ENCODE results near the gene CSPG4. TPM values are rescaled to one million over a fixed set of nuclear protein-coding genes. Genes with fewer than 3 reads are reported as not detected.

Gene CSPG4
- total RNA-seq, 4 donors from 2014 or later: 29.9 to 144 (median 49.7) TPM

DNA sequence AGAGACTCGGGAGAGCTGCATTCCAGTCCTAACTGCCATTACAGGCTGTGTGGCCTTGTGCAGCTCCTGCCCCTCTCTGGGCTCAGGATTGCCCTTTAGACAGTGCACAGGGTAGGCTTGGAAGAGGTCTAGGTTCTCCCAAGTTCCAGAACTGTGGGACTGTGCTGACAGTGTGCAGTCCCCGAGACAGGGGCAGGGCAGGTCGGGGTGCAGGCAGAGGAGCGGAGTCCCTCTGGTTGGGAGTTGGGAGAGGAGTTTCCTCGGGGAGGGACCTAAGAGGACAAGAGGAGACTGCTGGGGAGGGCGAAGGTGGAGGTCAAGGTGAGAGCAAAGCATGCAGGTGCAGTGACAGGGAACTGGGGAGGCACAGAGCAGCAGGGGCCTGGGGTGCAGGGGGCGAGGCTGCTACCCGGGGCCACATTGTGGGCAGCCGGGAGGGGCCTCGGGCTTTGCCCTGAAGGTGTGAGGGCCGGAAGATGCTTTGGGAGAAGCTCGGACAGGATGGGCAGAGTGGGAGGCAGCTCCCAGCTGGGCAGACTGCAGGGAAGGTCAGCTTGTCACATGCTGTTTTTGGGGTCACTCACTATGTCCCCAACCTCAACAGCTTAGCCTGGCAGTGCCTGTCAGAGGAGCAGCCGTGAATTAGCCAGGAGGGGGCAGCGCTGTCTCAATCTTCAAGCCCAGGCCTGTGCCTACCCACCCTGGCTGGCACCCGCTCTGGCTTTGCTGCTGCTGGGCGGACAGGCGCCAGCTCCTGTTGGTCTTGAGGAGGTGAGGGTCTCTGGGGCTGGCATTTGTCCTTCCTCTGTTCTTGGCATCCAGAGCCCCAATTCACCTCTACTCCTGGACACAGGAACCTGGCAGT lies 15.4 kb upstream of the CSPG4 start:
- no peak for DNase-seq (ENCODE audit: low spot score)
- TF ChIP-seq, protein P1, sequence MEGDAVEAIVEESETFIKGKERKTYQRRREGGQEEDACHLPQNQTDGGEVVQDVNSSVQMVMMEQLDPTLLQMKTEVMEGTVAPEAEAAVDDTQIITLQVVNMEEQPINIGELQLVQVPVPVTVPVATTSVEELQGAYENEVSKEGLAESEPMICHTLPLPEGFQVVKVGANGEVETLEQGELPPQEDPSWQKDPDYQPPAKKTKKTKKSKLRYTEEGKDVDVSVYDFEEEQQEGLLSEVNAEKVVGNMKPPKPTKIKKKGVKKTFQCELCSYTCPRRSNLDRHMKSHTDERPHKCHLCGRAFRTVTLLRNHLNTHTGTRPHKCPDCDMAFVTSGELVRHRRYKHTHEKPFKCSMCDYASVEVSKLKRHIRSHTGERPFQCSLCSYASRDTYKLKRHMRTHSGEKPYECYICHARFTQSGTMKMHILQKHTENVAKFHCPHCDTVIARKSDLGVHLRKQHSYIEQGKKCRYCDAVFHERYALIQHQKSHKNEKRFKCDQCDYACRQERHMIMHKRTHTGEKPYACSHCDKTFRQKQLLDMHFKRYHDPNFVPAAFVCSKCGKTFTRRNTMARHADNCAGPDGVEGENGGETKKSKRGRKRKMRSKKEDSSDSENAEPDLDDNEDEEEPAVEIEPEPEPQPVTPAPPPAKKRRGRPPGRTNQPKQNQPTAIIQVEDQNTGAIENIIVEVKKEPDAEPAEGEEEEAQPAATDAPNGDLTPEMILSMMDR (IDR thresholded peaks at IDR 0.05): no peak
- ATAC-seq (ENCODE audit: low FRiP score): no peak

DNA sequence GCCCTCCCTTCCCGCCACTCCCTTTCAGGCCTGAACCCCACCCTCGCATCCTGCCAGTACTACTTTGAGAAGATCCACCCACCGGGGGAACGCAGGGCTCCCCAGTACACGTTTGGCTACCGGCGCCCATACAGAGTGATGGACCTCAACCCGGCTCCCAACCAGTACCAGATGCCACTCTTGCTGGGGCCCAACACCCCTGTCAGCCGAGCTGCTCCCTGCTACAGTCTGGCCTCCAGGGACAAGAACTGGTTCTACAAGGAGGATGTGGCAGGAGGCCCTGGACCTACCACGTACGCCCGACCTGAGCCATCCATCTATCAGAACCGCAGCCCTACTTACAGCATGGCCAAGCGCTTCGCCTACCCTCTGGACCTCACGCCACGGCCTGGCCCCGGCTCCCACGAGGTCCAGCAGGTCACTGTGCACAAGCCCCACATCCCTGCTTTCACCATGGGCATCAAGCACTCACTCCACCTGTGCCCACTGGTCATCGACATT lies 14.4 kb upstream of the CSPG4 start:
- no peak for DNase-seq (ENCODE audit: low spot score)
- ATAC-seq (ENCODE audit: low FRiP score): no peak
- TF ChIP-seq, protein P1 (IDR thresholded peaks at IDR 0.05): no peak

DNA sequence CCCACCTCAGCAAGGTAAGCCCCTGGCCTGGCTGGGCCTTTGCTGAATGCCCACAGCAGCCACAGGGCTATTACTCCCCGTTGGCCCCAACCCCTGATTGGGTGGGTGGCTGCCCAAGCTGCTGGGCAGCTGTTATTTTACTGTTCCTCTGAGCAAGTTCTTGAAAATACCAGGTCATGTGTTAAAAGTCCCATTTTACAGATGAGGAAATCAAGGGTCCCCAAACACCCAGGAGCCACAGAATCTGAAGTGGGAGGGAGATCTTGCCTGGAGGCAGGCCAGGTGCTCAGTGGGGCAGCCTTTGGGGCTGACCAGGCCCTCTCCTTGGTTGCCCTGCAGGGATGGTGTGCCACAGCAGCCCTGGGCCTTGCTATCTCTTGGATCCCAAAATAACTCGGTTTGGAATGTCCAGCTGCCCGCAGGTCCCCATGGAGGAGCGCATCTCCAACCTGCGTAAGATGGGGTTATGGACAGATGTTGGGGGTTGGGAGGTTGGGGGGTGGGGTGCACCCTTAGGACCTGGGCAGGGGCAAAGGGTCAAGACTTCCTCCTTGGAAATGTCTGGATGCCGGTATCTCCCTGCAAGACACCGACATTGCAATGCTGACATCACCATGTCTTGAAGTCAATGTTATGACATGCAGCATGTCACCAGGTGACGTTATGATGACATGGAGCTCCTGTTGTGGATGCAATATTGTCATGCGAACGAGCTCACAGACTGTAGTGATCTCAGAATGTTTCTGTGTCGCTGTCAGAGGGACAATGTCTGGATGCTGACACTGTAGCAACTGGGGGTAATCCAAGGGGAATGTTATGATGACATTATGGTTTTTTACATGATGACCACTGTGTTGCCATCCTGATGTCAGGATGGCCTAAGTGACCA lies 13.3 kb upstream of the CSPG4 start:
- TF ChIP-seq, protein P1 (IDR thresholded peaks at IDR 0.05): no peak
- no peak for ATAC-seq (ENCODE audit: low FRiP score)
- DNase-seq (ENCODE audit: low spot score): no peak

DNA sequence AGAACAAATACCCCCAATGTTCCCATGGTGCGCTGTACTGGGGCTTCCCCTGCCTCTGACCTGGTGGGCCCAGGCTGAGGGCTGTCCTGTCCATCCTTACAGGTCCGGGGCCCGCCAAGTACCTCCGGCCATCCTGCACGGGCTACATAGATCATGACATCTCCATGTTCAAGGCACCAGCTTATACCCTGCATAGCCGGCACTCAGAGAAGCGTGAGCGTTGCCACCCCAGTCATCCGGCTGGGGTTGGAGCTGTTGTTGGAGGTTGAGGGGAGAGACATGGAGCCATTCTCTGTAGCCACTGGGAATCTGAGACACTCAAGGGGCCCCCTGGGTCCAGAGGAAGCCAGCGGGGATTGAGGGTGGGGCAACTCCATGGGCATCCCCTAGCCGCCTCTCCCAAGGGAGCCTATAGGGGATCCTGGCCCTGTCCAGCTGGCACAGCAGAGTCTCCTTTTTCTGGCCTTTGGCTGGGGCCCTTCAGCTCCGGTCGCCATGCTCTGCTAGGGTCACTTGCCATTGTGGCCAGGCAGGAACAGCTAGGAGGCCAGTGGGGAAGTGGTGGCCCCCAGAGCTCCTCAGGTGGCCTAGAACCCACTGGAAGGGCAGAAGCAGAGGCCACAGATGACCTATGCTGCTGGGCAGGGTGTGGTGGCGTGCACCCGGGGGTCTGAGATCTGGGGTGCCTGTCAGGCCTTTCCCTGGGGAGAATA lies 12.5 kb upstream of the CSPG4 start:
- DNase-seq (ENCODE audit: low spot score): no peak
- TF ChIP-seq, protein P1 (IDR thresholded peaks at IDR 0.05): no peak
- no peak for ATAC-seq (ENCODE audit: low FRiP score)

DNA sequence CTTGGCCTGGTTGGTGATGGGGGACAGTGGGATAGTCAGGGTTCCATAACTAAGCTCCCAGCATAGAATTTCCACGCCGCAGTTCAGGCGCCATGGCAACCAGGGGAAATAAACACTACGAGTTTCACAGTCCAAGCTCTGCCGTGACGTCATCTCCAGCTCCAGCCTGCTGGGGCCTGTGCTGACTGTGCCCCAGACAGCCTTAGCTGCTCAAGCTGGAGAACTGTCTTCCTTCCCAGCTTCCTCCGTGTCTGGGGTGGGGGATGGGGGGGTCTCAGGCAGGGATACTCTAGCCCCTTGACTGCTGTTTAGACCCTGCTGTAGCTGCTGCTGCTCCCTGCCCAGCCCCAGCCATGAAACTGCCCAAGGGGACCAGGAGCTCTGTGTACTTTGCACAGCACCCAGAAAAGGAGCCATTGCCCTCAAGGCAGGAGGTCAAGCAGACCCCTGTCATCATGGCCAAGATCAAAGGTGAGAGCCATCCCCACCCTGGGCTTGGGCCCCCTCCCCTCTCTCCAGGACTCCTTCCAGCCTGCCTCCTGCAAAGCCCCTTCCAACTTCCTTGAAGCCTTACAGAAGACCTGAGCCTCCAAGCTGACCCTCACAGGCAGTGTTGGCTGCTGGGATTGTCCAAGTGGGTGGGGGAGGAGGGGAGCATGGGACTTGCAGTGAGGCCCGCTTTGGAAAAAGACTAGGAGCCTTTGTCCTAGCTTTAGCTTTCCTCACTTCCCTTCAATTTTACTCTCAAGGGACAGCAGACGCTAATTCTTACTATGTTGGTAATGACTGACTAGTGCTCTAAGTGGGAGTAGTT lies 11.4 kb upstream of the CSPG4 start:
- DNase-seq (ENCODE audit: low spot score) (peak; percentile 84), ATAC-seq (ENCODE audit: low FRiP score) (peak; percentile 84)
- TF ChIP-seq, protein P1 (IDR thresholded peaks at IDR 0.05): no peak
